ENCODE data around the gene EIF2S1. TPM values are rescaled to one million over a fixed set of nuclear protein-coding genes. Genes with fewer than 3 reads are reported as not detected.

EIF2S1 gene
- total RNA-seq (2021; ENCODE audit: unreplicated experiment) (192 TPM), Bru-seq, nascent RNA (percentile 95 among the genes with signal in this experiment), BruChase-seq, experiment 1, labeled RNA remaining after a 6-hour chase (percentile 96 among the genes with signal in this experiment), BruChase-seq, experiment 2, labeled RNA remaining after a 2-hour chase (percentile 93 among the genes with signal in this experiment)
- polyA plus RNA-seq (2012) = 127 and 163 TPM in 2 replicates
- long read RNA-seq, full-length matches to known transcripts = 342 of 359 reads
- long read RNA-seq, partial matches to known transcripts = 1 of 359 reads
- long read RNA-seq, other reads (novel, unspliced or antisense) = 16 of 359 reads

GRCh38 chr14:67359775-67360469, at the start of gene EIF2S1, which contains the start of gene ATP6V1D:
Gene EIF2S1 (plus strand): TSS chr14:67360328. CDS start chr14:67364768, 4,440 bp downstream.
Gene ATP6V1D (minus strand): TSS chr14:67359804. CDS start chr14:67359698, 106 bp downstream.
- intact Hi-C loops (cut with micrococcal nuclease) = no loop called here
- TF ChIP-seq ATF3 (IDR thresholded peaks at IDR 0.05) (no peak), CBX3 (IDR thresholded peaks at IDR 0.05; ENCODE audit: low read depth) (peak; percentile 29; the same call in 1 of the 2 replicates), TCF7L2 (IDR thresholded peaks at IDR 0.05; ENCODE audit: borderline replicate concordance, extremely low read depth, insufficient read depth, insufficient read length) (peak; percentile 46), EGR1 (IDR thresholded peaks at IDR 0.05; ENCODE audit: low read depth) (0 out of 2 replicates have a peak, but pooled peaks have one; percentile 17), RAD21 (IDR thresholded peaks at IDR 0.05; ENCODE audit: low read depth) (peak; percentile 45; the same call in 1 of the 2 replicates), POLR2A (IDR thresholded peaks at IDR 0.05; ENCODE audit: borderline replicate concordance, extremely low read depth, insufficient read depth, insufficient read length) (peak; percentile 79), YY1 (IDR thresholded peaks at IDR 0.05; ENCODE audit: extremely low read depth, insufficient replicate concordance, low read depth, low read length) (peak; percentile 5), MAX (IDR thresholded peaks at IDR 0.05) (peak; percentile 93), ZFX (IDR thresholded peaks at IDR 0.05) (no peak), CEBPB (IDR thresholded peaks at IDR 0.05; ENCODE audit: low read depth) (no peak), REST (IDR thresholded peaks at IDR 0.05; ENCODE audit: low read depth) (no peak), SIN3A (IDR thresholded peaks at IDR 0.05; ENCODE audit: low read depth) (peak; percentile 98), POLR2AphosphoS5 (IDR thresholded peaks at IDR 0.05; ENCODE audit: low read depth, low read length) (peak; percentile 88), SP1 (IDR thresholded peaks at IDR 0.05; ENCODE audit: low read depth) (peak; percentile 70; the same call in 1 of the 2 replicates), CTCF (IDR thresholded peaks at IDR 0.05 in 2 of 3, conservative IDR thresholded peaks at IDR 0.05 in 1 of 3; ENCODE audit: borderline replicate concordance in 1 of 3, insufficient read depth in 1 of 3, low read depth in 2 of 3, low read length in 2 of 3) (peak; percentile 73 to 100 (median 90)), ELF1 (IDR thresholded peaks at IDR 0.05; ENCODE audit: borderline replicate concordance, low read depth) (peak; percentile 94), FOSL1 (IDR thresholded peaks at IDR 0.05; ENCODE audit: low read depth) (no peak), SRF (IDR thresholded peaks at IDR 0.05; ENCODE audit: low read depth) (peak; percentile 51; the same call in 1 of the 2 replicates)
- Histone ChIP-seq H3K9me2 (ENCODE audit: insufficient read depth) (no peaks in the 10 kb centered on the region), H3K4me1 (ENCODE audit: control insufficient read depth in 1 of 2, insufficient read depth in 2 of 2, low read length in 2 of 2) (peaks cover 9 to 17% of the 10 kb centered on the region in 2 experiments; a peak in 3 of 4 replicates), H2AFZ (ENCODE audit: low read depth, low read length, poor library complexity, severe bottlenecking) (peak within 1 kb of the TSS; percentile 95), H3K9me3 (ENCODE audit: control insufficient read depth in 1 of 2, insufficient read depth in 1 of 2, low read depth in 1 of 2, low read length in 2 of 2) (no peaks in the 10 kb centered on the region), H3K36me3 (ENCODE audit: control insufficient read depth in 1 of 2, insufficient read depth in 2 of 2, low read length in 2 of 2) (peaks cover 5 to 6% of the 10 kb centered on the region in 2 experiments; a peak in 2 of 4 replicates), H3K27ac (ENCODE audit: low read depth, low read length) (peak within 1 kb of the TSS; percentile 63), H3K4me3 (replicated peaks in 1 of 2; ENCODE audit: low read depth in 1 of 2, low read length in 2 of 2) (peak within 1 kb of the TSS; percentile 74 to 93), H3K27me3 (ENCODE audit: insufficient read depth, low read length) (no peaks in the 10 kb centered on the region), H4K20me1 (ENCODE audit: insufficient read depth) (peaks cover 17% of the 10 kb centered on the region; the same call in 1 of the 2 replicates), H3K4me2 (ENCODE audit: low read length) (peak within 1 kb of the TSS; percentile 89), H3K79me2 (ENCODE audit: insufficient read depth, low read length) (peaks cover 79% of the 10 kb centered on the region), H3K9ac (ENCODE audit: low read length) (peak within 1 kb of the TSS; percentile 92)
- BruUV-seq (replicated peaks) = no TSS peak
- RAD21 ChIA-PET (ENCODE audit: low non-redundant PET in 1 of 2, low total read pairs in 2 of 2, uncharacterized antibody in 2 of 2, unreplicated experiment in 2 of 2) = interaction anchor here in 1 of 2 experiments (1.4 kb wide), 1 partner anchor 345 kb away, joined by 3 read pairs; no protein-coding TSS in a partner anchor
- CTCF ChIA-PET = interaction anchor here (0.6 to 1.4 kb wide), 38 partner anchors 8 to 1002 kb away, joined by 3 to 14 read pairs (median 4); partner anchors contain the start of genes GPHN, PIGH and RDH12
- peak; percentile 94 for ATAC-seq
- peak; percentile 99 for DNase-seq (ENCODE audit: low read depth, low spot score)
- POLR2A ChIA-PET = interaction anchor here (0.8 to 1.3 kb wide), 6 partner anchors 10 to 54 kb away, joined by 3 read pairs; partner anchors contain the start of gene PLEK2

All from HCT116 (cell line).